Lower lobe of right lung (tissue), 2 donors: ENCODE data around the gene FAM171A1. TPM values are rescaled to one million over a fixed set of nuclear protein-coding genes. Genes with fewer than 3 reads are reported as not detected.

ENCODE experiments used
- ATAC-seq, 2 donors: fragments of 200-7000 bp; cut with Tn5 transposase; one replicate each; pipeline ENCODE4 v1.9.1; 2020 to 2022; ENCODE audit warnings: mild to moderate bottlenecking in 2 of 2, moderate library complexity in 2 of 2
- DNase-seq: peaks from one replicate; pipeline ENCODE4 v3.0.0-alpha.2; 2020
- H3K27ac ChIP-seq: fragments of 200-600 bp; one replicate; pipeline ENCODE4 v1.8.0; 2022
- H3K27me3 ChIP-seq: fragments of 200-600 bp; one replicate; pipeline ENCODE4 v1.8.0; 2022; ENCODE audit warnings: low read depth
- H3K36me3 ChIP-seq: fragments of 200-600 bp; one replicate; pipeline ENCODE4 v1.8.0; 2022; ENCODE audit warnings: mild to moderate bottlenecking
- H3K4me1 ChIP-seq: fragments of 200-600 bp; one replicate; pipeline ENCODE4 v1.8.0; 2022
- H3K4me3 ChIP-seq: fragments of 200-600 bp; one replicate; pipeline ENCODE4 v1.8.0; 2022; ENCODE audit warnings: mild to moderate bottlenecking
- H3K9me3 ChIP-seq: fragments of 200-600 bp; one replicate; pipeline ENCODE4 v1.8.0; 2022
- intact Hi-C: fragments of 100-400 bp; cut with DNase I; formaldehyde crosslinking; loops from one replicate; pipeline ENCODE4 v1.11.0; 2022
- total RNA-seq: library from RNA; stranded (reverse); fragmentation: NEBNext Ultra II Directional; extraction: Animal tissue kit (Norgen Biotek cat#: 25700); gene quantifications from one replicate; pipeline ENCODE4 v1.2.1, GENCODE V29; 2021
- TF ChIP-seq, protein P1 (sequence below): fragments of 200-600 bp; IDR thresholded peaks from one replicate; pipeline ENCODE4 v1.8.0; 2022; ENCODE audit warnings: antibody characterized with exemption, mild to moderate bottlenecking
- donor health status: DM: no; HTN: yes; CAD: no; lungs with severe emphysema.

FAM171A1 gene
- total RNA-seq, 1 donor from 2014 or later, result 14.0 TPM

DNA sequence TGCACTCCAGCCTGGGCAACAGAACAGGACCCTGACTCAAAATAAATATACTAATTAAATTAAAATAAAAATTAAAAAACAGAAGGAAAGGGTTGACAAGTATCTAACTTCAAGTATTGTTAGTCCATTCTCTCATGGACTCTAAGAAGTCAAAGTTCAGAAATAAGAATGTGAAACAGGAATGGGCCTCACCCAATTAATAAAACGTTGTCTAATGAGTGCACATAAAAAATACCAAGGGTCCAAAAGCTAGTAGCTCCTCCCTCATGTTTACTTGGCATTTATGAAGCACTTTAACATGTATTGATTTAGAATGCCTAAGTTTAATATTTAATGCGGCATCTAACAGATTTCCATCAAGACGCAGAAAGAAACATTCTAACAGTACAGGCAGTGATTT lies 18.9 kb downstream of the FAM171A1 start:
- Histone ChIP-seq H3K9me3 (no peaks in the 10 kb centered on the region), H3K4me1 (peaks cover 5% of the 10 kb centered on the region), H3K4me3 (no peak overlapping the region), H3K36me3 (no peaks in the 10 kb centered on the region), H3K27ac (no peak overlapping the region), H3K27me3 (no peaks in the 10 kb centered on the region)
- intact Hi-C loops, result no loop called here
- ATAC-seq (no peak), DNase-seq (no peak)
- TF ChIP-seq, protein P1, sequence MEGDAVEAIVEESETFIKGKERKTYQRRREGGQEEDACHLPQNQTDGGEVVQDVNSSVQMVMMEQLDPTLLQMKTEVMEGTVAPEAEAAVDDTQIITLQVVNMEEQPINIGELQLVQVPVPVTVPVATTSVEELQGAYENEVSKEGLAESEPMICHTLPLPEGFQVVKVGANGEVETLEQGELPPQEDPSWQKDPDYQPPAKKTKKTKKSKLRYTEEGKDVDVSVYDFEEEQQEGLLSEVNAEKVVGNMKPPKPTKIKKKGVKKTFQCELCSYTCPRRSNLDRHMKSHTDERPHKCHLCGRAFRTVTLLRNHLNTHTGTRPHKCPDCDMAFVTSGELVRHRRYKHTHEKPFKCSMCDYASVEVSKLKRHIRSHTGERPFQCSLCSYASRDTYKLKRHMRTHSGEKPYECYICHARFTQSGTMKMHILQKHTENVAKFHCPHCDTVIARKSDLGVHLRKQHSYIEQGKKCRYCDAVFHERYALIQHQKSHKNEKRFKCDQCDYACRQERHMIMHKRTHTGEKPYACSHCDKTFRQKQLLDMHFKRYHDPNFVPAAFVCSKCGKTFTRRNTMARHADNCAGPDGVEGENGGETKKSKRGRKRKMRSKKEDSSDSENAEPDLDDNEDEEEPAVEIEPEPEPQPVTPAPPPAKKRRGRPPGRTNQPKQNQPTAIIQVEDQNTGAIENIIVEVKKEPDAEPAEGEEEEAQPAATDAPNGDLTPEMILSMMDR, result no peak

DNA sequence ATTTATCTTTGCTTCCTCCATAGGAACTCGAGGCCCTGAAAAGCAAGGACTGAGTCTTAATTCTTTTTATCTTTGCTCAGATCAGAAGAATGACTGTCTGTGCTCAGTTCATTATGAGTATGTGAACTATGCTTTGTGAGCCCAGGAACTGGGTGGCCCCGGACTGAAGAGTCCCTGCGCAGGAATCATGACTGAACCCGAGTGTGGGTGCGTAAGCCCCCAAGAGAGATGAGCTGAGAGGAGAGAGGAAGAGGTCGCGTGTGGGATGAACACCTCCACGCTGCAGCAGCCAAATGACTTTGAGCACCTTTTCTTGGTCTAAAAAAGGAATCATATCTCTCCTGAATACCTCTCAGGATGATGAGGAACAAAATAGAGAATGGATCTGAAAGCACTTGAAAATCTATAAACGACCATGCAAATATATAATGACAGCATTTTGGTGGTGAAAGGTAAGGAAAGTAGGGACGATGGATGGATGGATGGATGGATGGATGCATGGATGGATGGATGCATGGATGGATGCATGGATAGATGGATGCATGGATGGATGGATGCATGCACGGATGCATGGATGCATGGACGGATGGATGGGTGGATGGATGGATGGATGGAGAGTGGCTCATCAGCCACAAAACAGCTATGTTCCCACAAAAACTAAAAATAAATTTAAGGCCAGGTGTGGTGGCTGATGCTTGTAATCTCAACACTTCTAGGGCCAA lies 19.8 kb downstream of the FAM171A1 start:
- no peaks in the 10 kb centered on the region for H3K36me3 ChIP-seq
- peaks cover 5% of the 10 kb centered on the region for H3K4me1 ChIP-seq
- no peak for DNase-seq
- H3K4me3 ChIP-seq, result no peak overlapping the region
- no peaks in the 10 kb centered on the region for H3K27me3 ChIP-seq
- intact Hi-C loops, result no loop called here
- H3K27ac ChIP-seq, result no peak overlapping the region
- H3K9me3 ChIP-seq, result no peaks in the 10 kb centered on the region
- TF ChIP-seq, protein P1, result no peak
- ATAC-seq, result no peak

GRCh38 chr10:15349112-15349511 lies 22.0 kb downstream of the FAM171A1 start:
- intact Hi-C loops, result no loop called here
- no peak for ATAC-seq
- Histone ChIP-seq H3K36me3 (no peaks in the 10 kb centered on the region), H3K9me3 (no peaks in the 10 kb centered on the region), H3K27me3 (no peaks in the 10 kb centered on the region), H3K4me1 (peaks cover 11% of the 10 kb centered on the region), H3K4me3 (peak overlapping the region; percentile 24), H3K27ac (no peak overlapping the region)
- DNase-seq, result no peak
- TF ChIP-seq, protein P1, result no peak

GRCh38 chr10:15348579-15348978 lies 22.5 kb downstream of the FAM171A1 start:
- no peak for DNase-seq
- H3K4me1 ChIP-seq, result peaks cover 11% of the 10 kb centered on the region
- intact Hi-C loops, result no loop called here

DNA sequence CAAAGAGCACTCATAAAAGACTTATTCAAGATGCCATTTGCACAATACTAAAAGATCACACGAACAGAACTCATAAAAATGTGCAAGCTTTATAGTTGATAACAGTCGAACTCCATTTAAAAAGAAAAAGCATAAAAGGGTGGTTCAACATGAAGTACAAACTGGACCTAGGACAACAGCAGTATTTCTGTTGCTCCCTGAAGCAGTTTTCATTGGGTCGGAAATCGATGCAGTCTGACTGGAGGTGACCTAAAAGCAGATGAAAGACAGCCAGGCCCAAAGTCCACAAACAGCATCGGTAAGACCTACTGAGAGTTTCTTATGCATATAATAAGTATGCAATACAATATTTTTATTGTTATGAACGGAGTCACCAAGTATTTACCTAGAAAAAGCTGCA lies 23.9 kb downstream of the FAM171A1 start:
- Histone ChIP-seq H3K27me3 (no peaks in the 10 kb centered on the region), H3K4me1 (peaks cover 11% of the 10 kb centered on the region), H3K9me3 (no peaks in the 10 kb centered on the region), H3K4me3 (no peak overlapping the region), H3K36me3 (no peaks in the 10 kb centered on the region), H3K27ac (no peak overlapping the region)
- ATAC-seq (no peak), DNase-seq (no peak)
- intact Hi-C loops, result no loop called here
- TF ChIP-seq, protein P1, result no peak

More at GRCh38 chr10:15348579-15348978, 22.5 kb downstream of the FAM171A1 start:
- peak overlapping the region; percentile 24 for H3K4me3 ChIP-seq
- H3K27ac ChIP-seq, result no peak overlapping the region
- TF ChIP-seq, protein P1, result no peak
- ATAC-seq, result no peak
- H3K27me3 ChIP-seq, result no peaks in the 10 kb centered on the region
- H3K36me3 ChIP-seq, result no peaks in the 10 kb centered on the region
- H3K9me3 ChIP-seq, result no peaks in the 10 kb centered on the region
